Measurements from ENCODE around the gene STIL.
"Not testable (repeated sequence)": the region's sequence is repeated elsewhere in the genome, so short reads cannot be mapped to it uniquely, and the experiment has no call there.

STIL gene

GRCh38 chr1:47216278-47217059 lies 97.5 kb downstream of the STIL start:
- no peak for DNase-seq

GRCh38 chr1:47215713-47216112 lies 98.2 kb downstream of the STIL start:
- no peak for DNase-seq

- DNase-seq: no peak
Measured at GRCh38 chr1:47214549-47214948, 99.4 kb downstream of the STIL start.

DNA sequence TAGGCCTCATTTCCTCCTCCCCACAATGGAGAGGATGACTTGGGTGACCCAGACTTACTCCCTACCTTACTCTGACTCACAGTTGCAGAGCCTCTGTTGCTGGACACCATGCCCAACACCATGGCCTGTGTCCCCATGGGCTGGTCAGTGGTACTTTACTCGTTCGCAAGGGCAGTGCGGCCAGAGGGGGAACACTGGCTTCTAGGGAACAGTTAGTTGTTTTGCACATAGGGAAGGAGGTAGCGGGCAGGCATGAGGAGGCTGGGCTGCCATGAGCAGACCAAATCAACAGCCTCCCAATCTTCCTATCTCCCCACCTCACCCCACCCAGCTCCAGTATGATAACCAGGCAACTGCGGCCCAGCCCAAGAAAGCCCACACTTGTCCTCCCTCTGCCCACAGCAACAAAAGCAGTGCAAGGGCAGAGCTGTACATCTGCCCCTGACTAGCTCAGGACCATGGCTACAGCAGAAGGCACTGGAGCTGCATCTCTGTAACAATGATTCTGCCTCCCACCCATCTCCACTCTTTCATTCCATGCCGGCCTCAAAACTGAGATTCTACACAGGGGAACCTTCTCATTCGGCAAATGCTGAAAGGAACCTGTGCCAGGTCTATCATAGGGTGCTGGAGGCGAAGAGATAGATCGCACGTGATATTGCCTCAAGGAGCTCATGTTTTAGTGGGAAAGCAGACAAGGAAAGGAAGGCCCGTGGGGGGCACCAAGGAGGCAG lies 100.5 kb downstream of the STIL start:
- no peak for DNase-seq

DNA sequence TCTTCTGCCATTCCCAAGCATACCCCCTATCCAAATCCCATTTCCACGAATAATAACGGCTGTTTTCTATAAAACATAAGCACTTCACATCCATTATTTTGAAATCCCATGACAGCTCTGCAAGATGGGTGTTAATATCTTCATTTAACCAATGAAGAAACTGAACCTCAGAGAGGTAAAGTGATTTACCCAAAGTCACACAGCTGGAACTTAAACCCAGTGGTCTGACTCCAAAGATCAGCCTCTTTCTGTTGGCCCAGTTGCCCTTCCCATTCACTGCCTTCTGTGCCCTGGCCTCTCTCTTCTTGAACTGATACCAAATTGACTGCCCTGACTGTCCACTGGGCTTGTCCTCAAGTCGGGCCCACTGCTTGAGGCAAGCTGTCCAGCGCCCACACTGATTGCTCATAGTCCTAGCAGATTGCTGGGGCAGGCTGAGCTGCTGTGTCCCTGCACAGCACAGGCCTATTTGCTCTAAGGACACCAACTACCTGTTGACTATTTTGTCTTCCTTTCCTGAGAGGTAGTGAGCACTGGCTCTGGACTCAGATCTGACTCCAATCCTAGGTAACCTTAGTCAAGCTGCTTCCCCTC lies 101.2 kb downstream of the STIL start:
- no peak for DNase-seq

- DNase-seq: no peak
Measured at GRCh38 chr1:47211796-47212269, 102.1 kb downstream of the STIL start.

- no peak for DNase-seq
Measured at GRCh38 chr1:47210666-47211065, 103.3 kb downstream of the STIL start.

DNA sequence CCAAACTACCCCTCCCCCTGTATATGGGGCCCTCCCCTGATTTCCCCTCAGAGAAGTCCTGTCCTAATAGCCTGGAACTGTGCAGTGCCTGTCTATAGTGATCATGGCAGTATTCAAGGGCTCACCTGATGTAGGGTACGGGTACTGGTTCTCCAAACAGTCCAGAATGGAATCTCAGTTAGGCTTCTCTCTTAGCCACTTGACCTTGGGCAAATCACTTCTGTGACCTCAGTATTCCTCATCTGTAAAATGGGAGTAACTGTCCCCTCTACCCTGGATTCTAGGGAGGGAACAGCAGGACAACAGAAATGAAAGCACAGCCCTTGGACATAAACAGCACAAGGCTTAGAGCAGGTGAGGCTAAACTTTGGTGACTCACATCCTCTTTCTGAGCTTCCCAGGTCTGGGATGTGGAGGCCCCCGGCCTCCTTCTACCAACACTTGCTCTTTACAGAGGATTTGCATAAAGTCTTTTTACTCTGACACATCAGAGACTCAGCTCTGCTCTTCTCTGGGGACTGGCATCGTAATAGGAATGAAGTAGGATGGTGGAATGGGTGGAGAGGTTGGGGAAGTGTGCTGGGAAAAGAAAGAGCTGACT lies 104.1 kb downstream of the STIL start:
- no peak for DNase-seq

GRCh38 chr1:47209091-47209490 lies 104.9 kb downstream of the STIL start:
- DNase-seq: no peak

DNA sequence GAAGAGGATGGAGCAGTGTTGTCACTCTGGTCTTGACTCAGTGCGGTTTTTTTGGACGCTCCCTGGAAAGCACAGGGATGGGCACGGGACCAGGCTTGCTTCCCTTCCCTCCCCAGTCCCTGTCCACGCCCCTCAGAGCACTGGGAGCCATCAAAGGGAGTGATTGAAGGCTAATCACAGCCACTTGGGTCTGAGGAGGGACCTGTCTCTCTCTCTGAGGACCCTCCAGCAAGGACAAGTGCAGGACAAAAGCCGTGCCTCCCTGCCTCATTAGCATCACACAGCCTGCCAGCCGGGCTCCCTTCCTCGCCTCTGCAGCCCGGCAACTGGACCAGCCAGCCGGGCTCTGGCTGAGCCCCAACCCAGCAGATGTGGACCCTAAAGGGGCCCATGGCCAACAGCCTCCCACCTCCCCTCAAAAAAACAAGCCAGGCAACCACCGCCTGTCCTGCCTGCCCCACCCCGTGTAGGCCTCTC lies 105.5 kb downstream of the STIL start:
- no peak for DNase-seq

DNA sequence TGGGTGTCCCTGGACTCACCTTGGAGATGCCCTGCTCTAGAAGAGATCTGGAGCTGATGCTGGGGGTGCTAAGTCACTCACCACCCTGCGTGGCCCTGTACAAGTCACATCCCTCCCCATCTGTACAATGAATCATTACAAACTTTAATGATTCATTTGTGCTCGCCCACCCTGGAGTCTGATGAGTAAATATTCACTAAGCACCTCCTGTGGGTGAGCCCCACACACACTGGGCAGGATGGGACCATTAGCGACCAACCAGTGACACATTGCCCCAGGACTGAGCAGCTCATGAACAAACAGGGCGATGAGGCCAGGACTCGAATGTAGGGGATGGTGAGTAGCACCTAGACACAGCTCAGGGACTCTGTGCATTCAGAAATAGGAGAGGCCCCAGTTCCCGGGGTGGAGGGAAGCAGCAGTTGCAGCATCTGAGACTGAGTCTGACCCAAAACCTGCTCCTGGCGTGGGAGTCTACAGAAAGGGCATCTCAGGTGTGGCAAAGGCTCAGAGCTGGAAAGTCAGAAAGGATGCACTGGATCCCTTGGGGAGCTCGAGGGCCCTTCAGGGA lies 106.1 kb downstream of the STIL start:
- no peak for DNase-seq

DNA sequence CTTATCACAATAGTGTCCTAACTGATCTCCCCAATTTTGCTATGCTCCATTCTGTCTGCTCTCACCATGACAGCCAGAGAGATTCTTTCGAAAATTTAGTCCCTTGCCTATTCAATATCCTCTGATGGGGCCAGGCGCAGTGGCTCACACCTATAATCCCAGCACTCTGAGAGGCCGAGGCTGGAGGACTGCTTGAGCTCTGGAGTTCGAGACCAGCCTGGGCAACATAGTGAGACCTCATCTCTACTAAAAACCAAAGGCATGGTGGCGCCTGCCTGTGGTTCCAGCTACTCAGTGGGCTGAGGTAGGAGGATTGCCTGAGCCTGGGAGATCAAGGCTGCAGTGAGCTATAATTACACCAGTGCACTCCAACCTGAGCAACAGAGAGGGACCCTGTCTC lies 108.0 kb downstream of the STIL start:
- no peak for DNase-seq

- DNase-seq: not testable (repeated sequence)
Measured at GRCh38 chr1:47203504-47203903, 110.4 kb downstream of the STIL start.

DNA sequence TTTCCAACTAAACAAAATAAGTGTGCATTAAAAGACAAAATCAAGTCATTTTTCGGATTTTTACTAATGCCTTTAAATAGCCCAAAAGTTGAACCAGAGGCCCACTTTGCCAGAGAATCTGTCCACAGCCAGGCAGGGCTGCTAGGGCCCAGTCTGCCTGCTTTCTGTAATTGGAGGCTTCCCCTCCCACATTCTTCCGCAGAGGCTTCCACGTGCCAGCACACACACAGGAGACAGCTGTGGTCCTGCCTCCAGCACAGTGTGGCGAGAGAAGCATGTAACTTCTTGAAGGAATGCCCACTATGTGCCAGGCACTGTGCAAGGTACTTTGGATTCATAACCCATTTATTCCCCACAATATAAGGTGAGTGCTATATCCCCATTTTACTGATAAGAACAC lies 112.8 kb downstream of the STIL start:
- no peak for DNase-seq

Data from fibroblast of skin of back (primary cell).